GM18873 (cell line): ENCODE measurements around the gene NARS2.

Experiments used
- ATAC-seq: cut with Tn5 transposase; IDR thresholded peaks from one replicate; pipeline ENCODE4 v1.9.1; 2021; ENCODE audit warnings: mild to moderate bottlenecking, moderate library complexity, moderate number of reproducible peaks; ENCODE audit not compliant: unreplicated experiment, low FRiP score

Gene NARS2

DNA sequence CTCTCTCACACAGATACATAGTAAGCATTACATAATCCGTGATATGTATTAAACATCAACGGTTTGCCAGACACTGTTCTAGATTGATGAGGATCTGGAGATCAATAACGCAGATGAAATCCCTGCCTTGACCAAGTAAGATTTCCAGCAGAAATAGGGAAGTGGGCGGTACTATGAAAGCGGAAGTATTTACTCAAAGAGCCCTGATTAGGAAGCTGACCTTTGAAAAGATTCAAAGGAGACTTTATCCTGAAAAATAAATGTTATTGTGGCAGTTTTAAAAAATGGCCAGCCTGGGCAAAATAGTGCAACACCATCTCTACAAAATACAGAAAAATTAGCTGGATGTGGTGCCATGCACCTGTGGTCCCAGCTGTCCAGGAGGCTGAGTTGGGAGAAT, 183.9 kb downstream of the NARS2 start:
- no peak for ATAC-seq

- ATAC-seq: no peak
These were observed 188.3 kb downstream of the NARS2 start for GRCh38 chr11:78386215-78386941.
